NCI-H2196 (cell line): ENCODE measurements around the gene DYNLT1.

ENCODE experiments used
- DNase-seq: peaks from one replicate; lab custom pipeline; 2025; ENCODE audit not compliant: unreplicated experiment; lab: John Stamatoyannopoulos, UW

Gene DYNLT1

GRCh38 chr6:158603261-158604047, 41.1 kb downstream of the DYNLT1 start:
- no peak for DNase-seq

DNA sequence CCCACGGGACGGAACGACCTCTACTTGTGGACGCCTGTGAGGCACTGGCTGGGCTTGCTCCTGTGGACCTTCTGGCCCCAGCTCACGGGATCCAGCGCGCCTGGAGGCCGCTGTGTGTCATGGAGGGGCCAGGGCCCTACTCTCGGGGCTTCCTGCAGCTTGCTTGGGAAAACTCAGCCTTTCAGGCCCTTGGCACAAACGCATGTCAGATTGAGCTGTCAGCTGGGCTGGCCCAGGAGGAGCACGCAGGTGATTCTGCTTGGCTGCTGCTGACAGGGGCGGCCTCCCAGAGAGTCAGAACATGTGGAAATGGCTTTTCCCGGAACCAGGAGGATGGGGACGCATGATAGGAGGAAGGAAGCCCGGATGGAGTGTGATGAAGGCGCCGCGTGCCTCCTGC, 44.9 kb downstream of the DYNLT1 start:
- no peak for DNase-seq

- DNase-seq = no peak
These were observed 47.0 kb downstream of the DYNLT1 start for GRCh38 chr6:158597565-158597964.

DNA sequence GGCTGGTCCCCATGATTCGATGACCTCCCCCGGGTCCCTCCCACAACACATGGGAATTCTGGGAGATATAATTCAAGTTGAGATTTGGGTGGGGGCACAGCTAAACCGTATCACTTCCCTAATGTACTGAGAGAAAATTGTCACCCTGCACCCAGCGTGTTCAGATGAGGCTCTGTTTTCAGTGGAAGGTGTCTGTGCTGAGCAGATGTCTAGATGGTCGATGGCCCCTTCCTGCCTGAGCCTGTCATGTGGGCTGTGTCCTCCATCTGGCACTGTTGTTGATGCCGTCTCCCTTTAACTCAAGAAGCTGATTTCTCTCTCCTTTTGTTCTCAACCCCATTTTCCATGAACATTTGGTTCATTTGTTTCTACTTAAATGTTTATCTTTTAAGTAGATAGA, 47.7 kb downstream of the DYNLT1 start:
- no peak for DNase-seq

DNA sequence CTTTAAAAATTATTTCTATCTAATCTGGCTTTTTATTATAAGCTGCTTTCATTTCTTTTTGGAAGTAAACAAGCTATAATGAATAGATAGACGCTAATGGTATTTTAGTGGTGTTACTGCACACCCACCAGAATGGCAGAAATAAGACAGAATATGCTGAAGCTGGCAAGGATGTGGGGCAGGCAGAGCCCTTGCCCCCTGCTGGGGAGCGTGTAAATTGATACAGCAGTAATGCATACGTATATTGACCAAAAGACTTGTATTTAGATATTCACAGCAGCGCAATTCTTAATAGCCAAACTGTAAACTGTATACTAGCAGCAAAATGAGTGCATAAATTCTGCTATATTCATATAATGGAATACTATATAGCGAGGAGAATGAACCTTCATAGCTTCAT, 49.3 kb downstream of the DYNLT1 start:
- no peak for DNase-seq

DNA sequence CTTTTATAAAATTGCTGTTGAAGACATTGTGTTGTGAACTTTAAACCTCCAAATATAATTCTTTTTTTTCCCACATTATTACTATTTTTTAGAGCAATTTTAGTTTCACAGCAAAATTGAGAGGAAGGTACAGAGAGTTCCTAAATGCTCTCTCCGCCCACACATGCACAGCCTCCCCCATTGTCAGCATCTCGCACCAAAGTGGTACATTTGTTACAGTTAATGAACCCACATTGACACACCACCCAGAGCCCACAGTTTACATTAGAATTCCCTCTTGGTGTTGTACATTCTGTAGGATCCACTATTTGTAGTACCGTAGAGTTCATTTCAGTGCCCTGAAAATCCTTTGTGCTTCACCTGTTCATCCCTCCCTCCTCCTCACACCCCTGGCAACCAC, 50.9 kb downstream of the DYNLT1 start:
- DNase-seq = no peak

DNA sequence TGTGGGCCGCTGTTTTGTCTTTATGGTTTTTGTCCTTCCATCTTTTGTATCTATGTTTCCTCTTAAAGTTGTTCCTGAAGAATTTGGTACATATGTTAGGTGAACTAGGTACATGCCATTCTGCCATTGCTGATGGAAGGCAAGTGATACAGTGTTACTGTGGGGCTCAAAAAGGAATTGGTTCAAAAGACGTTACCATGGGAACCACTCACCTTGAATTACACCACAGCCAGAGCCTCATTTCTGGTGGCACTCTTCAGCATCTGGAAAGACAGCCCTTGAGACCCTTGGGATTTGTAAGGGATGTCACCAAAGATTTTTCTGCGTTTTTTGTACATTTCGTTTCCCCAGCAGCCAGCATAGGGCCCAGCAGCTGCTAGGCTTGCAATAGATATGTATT, 52.7 kb downstream of the DYNLT1 start:
- no peak for DNase-seq

DNA sequence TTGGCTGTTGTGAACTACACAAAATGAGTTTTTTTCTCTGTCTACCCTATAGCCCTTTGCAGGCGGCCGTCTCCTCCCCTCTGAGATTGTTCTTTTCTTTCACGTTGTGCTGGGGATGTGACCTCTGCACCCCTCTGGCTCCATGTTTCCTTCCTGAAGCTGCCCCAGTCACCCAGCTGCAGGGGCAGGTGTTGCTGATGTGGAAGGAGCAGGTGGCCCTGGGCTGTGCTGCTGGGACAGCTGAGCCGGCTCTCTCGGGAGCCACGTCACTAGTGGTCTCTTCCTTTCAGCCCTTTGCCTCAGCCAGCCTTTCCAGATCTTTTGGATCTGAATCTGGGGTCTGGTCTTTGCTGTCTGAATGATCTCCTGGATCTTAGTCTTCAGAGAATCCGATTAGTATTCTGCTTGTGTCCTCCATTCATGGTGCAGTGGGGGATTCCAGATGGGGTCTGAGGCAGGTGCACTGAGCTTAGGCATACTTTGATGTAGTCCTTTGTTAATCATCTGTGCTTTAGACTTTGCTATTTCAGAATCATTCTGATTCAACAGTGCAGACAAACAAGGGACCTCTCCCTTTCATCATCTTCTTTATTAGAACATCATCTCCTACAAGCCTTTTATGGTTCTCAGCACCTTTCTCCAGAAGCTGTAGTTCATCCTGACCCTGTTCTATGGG, 53.3 kb downstream of the DYNLT1 start:
- no peak for DNase-seq

GRCh38 chr6:158589366-158589765, 55.2 kb downstream of the DYNLT1 start:
- no peak for DNase-seq

DNA sequence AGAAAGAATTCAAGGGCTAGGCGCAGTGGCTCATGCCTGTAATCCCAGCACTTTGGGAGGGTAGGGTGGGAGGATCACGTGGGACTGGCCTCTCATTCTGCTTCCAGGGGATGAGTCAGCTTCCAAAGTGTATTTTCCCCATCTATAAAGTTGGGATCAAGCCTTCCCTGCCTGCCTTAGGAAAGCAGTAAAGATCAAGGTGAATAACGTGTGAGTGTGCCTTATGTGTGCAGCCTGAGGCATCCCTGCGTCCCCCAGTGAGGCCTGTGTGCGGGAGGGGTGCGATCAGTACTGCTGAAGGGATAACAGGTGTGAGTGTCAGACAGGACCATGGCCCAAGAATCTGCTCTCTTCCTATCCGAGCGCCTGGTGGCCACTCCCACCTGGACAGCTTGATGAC, 57.9 kb downstream of the DYNLT1 start:
- DNase-seq = no peak
